DMS114 treated with DMSO at 0.1 percent for 48 hours (cell line): Measurements from ENCODE around the gene TMTC2.
"Not testable (repeated sequence)": the region's sequence is repeated elsewhere in the genome, so short reads cannot be mapped to it uniquely, and the experiment has no call there.

Experiments
- DNase-seq: peaks from one replicate; lab custom pipeline; 2025; ENCODE audit not compliant: unreplicated experiment; lab: John Stamatoyannopoulos, UW

The TMTC2 gene

GRCh38 chr12:82725741-82726140 is 39.0 kb downstream of the TMTC2 start:
- no peak for DNase-seq

- DNase-seq = no peak
Observed at GRCh38 chr12:82727886-82728285, 41.2 kb downstream of the TMTC2 start.

- no peak for DNase-seq
Observed at GRCh38 chr12:82728710-82729109, 42.0 kb downstream of the TMTC2 start.

- no peak for DNase-seq
Observed at GRCh38 chr12:82730953-82731459, 44.3 kb downstream of the TMTC2 start.

GRCh38 chr12:82740129-82741000 is 53.7 kb downstream of the TMTC2 start:
- no peak for DNase-seq

GRCh38 chr12:82745063-82745674 is 58.5 kb downstream of the TMTC2 start:
- DNase-seq = no peak

GRCh38 chr12:82745807-82746206 is 59.1 kb downstream of the TMTC2 start:
- no peak for DNase-seq

- DNase-seq = no peak
Observed at GRCh38 chr12:82746668-82747067, 60.0 kb downstream of the TMTC2 start.

- no peak for DNase-seq
Observed at GRCh38 chr12:82749015-82749414, 62.3 kb downstream of the TMTC2 start.

GRCh38 chr12:82754856-82755255 is 68.2 kb downstream of the TMTC2 start:
- DNase-seq = no peak

- DNase-seq = no peak
Observed at GRCh38 chr12:82756303-82756702, 69.6 kb downstream of the TMTC2 start.

- DNase-seq = no peak
Observed at GRCh38 chr12:82757059-82757458, 70.4 kb downstream of the TMTC2 start.

- no peak for DNase-seq
Observed at GRCh38 chr12:82757656-82758055, 71.0 kb downstream of the TMTC2 start.

GRCh38 chr12:82758749-82759330 is 72.1 kb downstream of the TMTC2 start:
- no peak for DNase-seq

GRCh38 chr12:82760423-82760822 is 73.7 kb downstream of the TMTC2 start:
- no peak for DNase-seq

GRCh38 chr12:82765206-82765605 is 78.5 kb downstream of the TMTC2 start:
- DNase-seq = not testable (repeated sequence)

GRCh38 chr12:82765971-82766705 is 79.4 kb downstream of the TMTC2 start:
- no peak for DNase-seq

GRCh38 chr12:82774666-82775065 is 88.0 kb downstream of the TMTC2 start:
- DNase-seq = no peak

- DNase-seq = no peak
Observed at GRCh38 chr12:82780517-82780916, 93.8 kb downstream of the TMTC2 start.

GRCh38 chr12:82781309-82781997 is 94.7 kb downstream of the TMTC2 start:
- DNase-seq = no peak

- DNase-seq = no peak
Observed at GRCh38 chr12:82783435-82783834, 96.7 kb downstream of the TMTC2 start.
